Effector memory CD8-positive, alpha-beta T cell (primary cell): ENCODE measurements around the gene STIM1.

Experiments used
- ATAC-seq: fragments of 150-1000 bp; cut with Tn5 transposase; replicated peaks from 2 replicates; pipeline ENCODE4 v1.10.0; 2021; ENCODE audit warnings: mild to moderate bottlenecking, moderate library complexity
- DNase-seq, 3 experiments: peaks; one replicate each; pipeline ENCODE4 v3.0.0; 2021
- H3K27ac Mint-ChIP-seq, 2 donors: one replicate each; pipeline ENCODE4 v1.8.0; 2022; ENCODE audit warnings: mild to moderate bottlenecking in 2 of 2, mixed read lengths in 2 of 2, moderate library complexity in 2 of 2
- H3K27me3 Mint-ChIP-seq, 2 donors: one replicate each; pipeline ENCODE4 v1.8.0; 2022; ENCODE audit warnings: mixed read lengths in 2 of 2
- H3K36me3 Mint-ChIP-seq: one replicate; pipeline ENCODE4 v1.8.0; 2022; ENCODE audit warnings: mild to moderate bottlenecking, moderate library complexity, mixed read lengths; ENCODE audit not compliant: insufficient read depth
- H3K4me1 Mint-ChIP-seq, 2 donors: one replicate each; pipeline ENCODE4 v1.8.0; 2022; ENCODE audit warnings: low read depth in 2 of 2, mixed read lengths in 2 of 2
- H3K4me3 Mint-ChIP-seq, 2 donors: one replicate each; pipeline ENCODE4 v1.8.0; 2022; ENCODE audit warnings: mild to moderate bottlenecking in 2 of 2, mixed read lengths in 2 of 2, moderate library complexity in 2 of 2
- H3K9me3 Mint-ChIP-seq, 2 donors: one replicate each; pipeline ENCODE4 v1.8.0; 2022; ENCODE audit warnings: mixed read lengths in 2 of 2

STIM1 gene

GRCh38 chr11:3866836-3867208, 11.4 kb downstream of the STIM1 start:
- ATAC-seq (no peak), DNase-seq (no peak)
- Mint-ChIP-seq H3K4me1 (peaks cover 61 to 79% of the 10 kb centered on the region in 2 donors), H3K4me3 (peak overlapping the region in 1 of 2 donors; percentile 55), H3K9me3 (no peaks in the 10 kb centered on the region), H3K27me3 (no peaks in the 10 kb centered on the region), H3K36me3 (peaks cover 2% of the 10 kb centered on the region), H3K27ac (peak overlapping the region; percentile 53 to 70)

- Mint-ChIP-seq H3K36me3 (peaks cover 5% of the 10 kb centered on the region), H3K4me3 (peak overlapping the region in 1 of 2 donors; percentile 55), H3K4me1 (peaks cover 64 to 80% of the 10 kb centered on the region in 2 donors), H3K27me3 (no peaks in the 10 kb centered on the region), H3K27ac (peak overlapping the region; percentile 56 to 70), H3K9me3 (no peaks in the 10 kb centered on the region)
- no peak for DNase-seq
- ATAC-seq = no peak
Observed at GRCh38 chr11:3867209-3868091, 12.0 kb downstream of the STIM1 start.

GRCh38 chr11:3873712-3874349, 18.4 kb downstream of the STIM1 start:
- ATAC-seq = no peak
- Mint-ChIP-seq H3K4me1 (peaks cover 52 to 69% of the 10 kb centered on the region in 2 donors), H3K27ac (peak overlapping the region in 1 of 2 donors; percentile 36), H3K27me3 (no peaks in the 10 kb centered on the region), H3K9me3 (no peaks in the 10 kb centered on the region), H3K4me3 (no peak overlapping the region), H3K36me3 (peaks cover 5% of the 10 kb centered on the region)
- no peak for DNase-seq

- Mint-ChIP-seq H3K27ac (peak overlapping the region; percentile 64 to 94), H3K4me3 (no peak overlapping the region)
Observed at GRCh38 chr11:3876613-3877012, 21.1 kb downstream of the STIM1 start.

GRCh38 chr11:3877364-3878257, 22.1 kb downstream of the STIM1 start:
- H3K27ac Mint-ChIP-seq = peak overlapping the region; percentile 71 to 94
- ATAC-seq (no peak), DNase-seq (no peak)
- H3K4me3 Mint-ChIP-seq = no peak overlapping the region
- H3K4me1 Mint-ChIP-seq = peaks cover 47 to 68% of the 10 kb centered on the region in 2 donors
- H3K9me3 Mint-ChIP-seq = no peaks in the 10 kb centered on the region
- H3K27me3 Mint-ChIP-seq = no peaks in the 10 kb centered on the region
- peaks cover 1% of the 10 kb centered on the region for H3K36me3 Mint-ChIP-seq

More at GRCh38 chr11:3876613-3877012, 21.1 kb downstream of the STIM1 start:
- Mint-ChIP-seq H3K9me3 (no peaks in the 10 kb centered on the region), H3K36me3 (peaks cover 5% of the 10 kb centered on the region), H3K4me1 (peaks cover 51 to 75% of the 10 kb centered on the region in 2 donors), H3K27me3 (no peaks in the 10 kb centered on the region)
- ATAC-seq (no peak), DNase-seq (no peak)

- Mint-ChIP-seq H3K36me3 (no peaks in the 10 kb centered on the region), H3K4me3 (no peak overlapping the region), H3K27ac (peak overlapping the region; percentile 71 to 94), H3K4me1 (peaks cover 49 to 72% of the 10 kb centered on the region in 2 donors), H3K9me3 (no peaks in the 10 kb centered on the region), H3K27me3 (no peaks in the 10 kb centered on the region)
- DNase-seq (no peak), ATAC-seq (no peak)
Observed at GRCh38 chr11:3878258-3878584, 22.8 kb downstream of the STIM1 start.

- peak overlapping the region; percentile 47 to 66 for H3K4me3 Mint-ChIP-seq
- H3K36me3 Mint-ChIP-seq = no peaks in the 10 kb centered on the region
- peak overlapping the region; percentile 71 to 94 for H3K27ac Mint-ChIP-seq
- peaks cover 56 to 76% of the 10 kb centered on the region in 2 donors for H3K4me1 Mint-ChIP-seq
- no peaks in the 10 kb centered on the region for H3K9me3 Mint-ChIP-seq
- no peak for DNase-seq
- peak; percentile 54 for ATAC-seq
- H3K27me3 Mint-ChIP-seq = no peaks in the 10 kb centered on the region
Observed at GRCh38 chr11:3879216-3879966, 23.9 kb downstream of the STIM1 start.

GRCh38 chr11:3879967-3880542, 24.6 kb downstream of the STIM1 start:
- Mint-ChIP-seq H3K9me3 (no peaks in the 10 kb centered on the region), H3K27ac (peak overlapping the region; percentile 71 to 94), H3K4me3 (peak overlapping the region; percentile 47 to 66), H3K27me3 (no peaks in the 10 kb centered on the region), H3K36me3 (no peaks in the 10 kb centered on the region), H3K4me1 (peaks cover 55 to 70% of the 10 kb centered on the region in 2 donors)
- DNase-seq (no peak), ATAC-seq (no peak)

GRCh38 chr11:3880724-3881123, 25.3 kb downstream of the STIM1 start:
- no peak for DNase-seq
- no peaks in the 10 kb centered on the region for H3K36me3 Mint-ChIP-seq
- ATAC-seq = no peak
- H3K9me3 Mint-ChIP-seq = no peaks in the 10 kb centered on the region
- no peaks in the 10 kb centered on the region for H3K27me3 Mint-ChIP-seq
- H3K4me3 Mint-ChIP-seq = peak overlapping the region; percentile 15 to 61
- H3K27ac Mint-ChIP-seq = peak overlapping the region; percentile 71 to 94
- H3K4me1 Mint-ChIP-seq = peaks cover 55 to 63% of the 10 kb centered on the region in 2 donors

- ATAC-seq = peak; percentile 56
- H3K4me1 Mint-ChIP-seq = peaks cover 51 to 66% of the 10 kb centered on the region in 2 donors
- peak overlapping the region in 1 of 2 donors; percentile 1 for H3K27ac Mint-ChIP-seq
Observed at GRCh38 chr11:3882655-3883054, 27.2 kb downstream of the STIM1 start.

GRCh38 chr11:3885855-3886254, 30.4 kb downstream of the STIM1 start:
- H3K4me3 Mint-ChIP-seq = peak overlapping the region in 1 of 2 donors; percentile 46
- peak overlapping the region; percentile 62 to 68 for H3K27ac Mint-ChIP-seq
- H3K27me3 Mint-ChIP-seq = no peaks in the 10 kb centered on the region
- no peaks in the 10 kb centered on the region for H3K36me3 Mint-ChIP-seq
- ATAC-seq (no peak), DNase-seq (no peak)
- H3K9me3 Mint-ChIP-seq = no peaks in the 10 kb centered on the region
- H3K4me1 Mint-ChIP-seq = peaks cover 43 to 48% of the 10 kb centered on the region in 2 donors

More at GRCh38 chr11:3882655-3883054, 27.2 kb downstream of the STIM1 start:
- H3K27me3 Mint-ChIP-seq = no peaks in the 10 kb centered on the region
- no peak for DNase-seq
- H3K9me3 Mint-ChIP-seq = no peaks in the 10 kb centered on the region
- no peak overlapping the region for H3K4me3 Mint-ChIP-seq
- no peaks in the 10 kb centered on the region for H3K36me3 Mint-ChIP-seq

GRCh38 chr11:3886985-3887384, 31.5 kb downstream of the STIM1 start:
- ATAC-seq (no peak), DNase-seq (no peak)
- peaks cover 41 to 48% of the 10 kb centered on the region in 2 donors for H3K4me1 Mint-ChIP-seq
- no peak overlapping the region for H3K4me3 Mint-ChIP-seq
- no peaks in the 10 kb centered on the region for H3K27me3 Mint-ChIP-seq
- H3K9me3 Mint-ChIP-seq = no peaks in the 10 kb centered on the region
- H3K27ac Mint-ChIP-seq = peak overlapping the region in 1 of 2 donors; percentile 62
- H3K36me3 Mint-ChIP-seq = no peaks in the 10 kb centered on the region
